ENCODE results near the gene UBAC2.

- TF ChIP-seq CTCF (IDR thresholded peaks at IDR 0.05): no peak
- no peak for TF ChIP-seq POLR2A (IDR thresholded peaks at IDR 0.05)
- TF ChIP-seq EP300 (IDR thresholded peaks at IDR 0.05): no peak
Measured at GRCh38 chr13:99192480-99192879, 8.2 kb upstream of the UBAC2 start.

All from tibial nerve (tissue), 4 donors.